LNCaP clone FGC (cell line): ENCODE data around the gene CRIP3.

Source experiments
- DNase-seq: peaks from one replicate; pipeline ENCODE4 v3.0.0-alpha.2; 2011; ENCODE audit warnings: low read depth
- H3K4me3 ChIP-seq: 2 replicates; pipeline ENCODE4 v1.5.1; 2011; ENCODE audit warnings: mild to moderate bottlenecking, low read depth, low read length, control low read depth
- CTCF ChIP-seq: IDR thresholded peaks from 2 replicates; pipeline ENCODE4 v1.5.1; 2012; ENCODE audit warnings: mild to moderate bottlenecking; ENCODE audit not compliant: control insufficient read depth, insufficient read depth; ENCODE audit errors: extremely low read depth

Gene CRIP3

GRCh38 chr6:43267619-43268354 is 40.8 kb downstream of the CRIP3 start:
- no peak for DNase-seq
- no peak for TF ChIP-seq CTCF
- H3K4me3 ChIP-seq = no peak overlapping the region

- DNase-seq = no peak
- no peak for TF ChIP-seq CTCF
- no peak overlapping the region for H3K4me3 ChIP-seq
Measured at GRCh38 chr6:43265564-43265963, 43.1 kb downstream of the CRIP3 start.

- no peak for TF ChIP-seq CTCF
- no peak for DNase-seq
- no peak overlapping the region for H3K4me3 ChIP-seq
Measured at GRCh38 chr6:43264599-43265145, 44.0 kb downstream of the CRIP3 start.

GRCh38 chr6:43263314-43264178 is 45.1 kb downstream of the CRIP3 start:
- peak; percentile 95 for TF ChIP-seq CTCF
- no peak overlapping the region for H3K4me3 ChIP-seq
- DNase-seq = peak; percentile 33

- DNase-seq = no peak
- H3K4me3 ChIP-seq = no peak overlapping the region
- no peak for TF ChIP-seq CTCF
Measured at GRCh38 chr6:43262780-43263313, 45.8 kb downstream of the CRIP3 start.

- no peak for DNase-seq
- H3K4me3 ChIP-seq = no peak overlapping the region
- no peak for TF ChIP-seq CTCF
Measured at GRCh38 chr6:43262000-43262779, 46.4 kb downstream of the CRIP3 start.
